Measurements from ENCODE around the gene LRRC2. TPM values are rescaled to one million over a fixed set of nuclear protein-coding genes. Genes with fewer than 3 reads are reported as not detected.
"Not testable (repeated sequence)": the region's sequence is repeated elsewhere in the genome, so short reads cannot be mapped to it uniquely, and the experiment has no call there.

LRRC2 gene
- total RNA-seq, 1 donor = 2.2 TPM

DNA sequence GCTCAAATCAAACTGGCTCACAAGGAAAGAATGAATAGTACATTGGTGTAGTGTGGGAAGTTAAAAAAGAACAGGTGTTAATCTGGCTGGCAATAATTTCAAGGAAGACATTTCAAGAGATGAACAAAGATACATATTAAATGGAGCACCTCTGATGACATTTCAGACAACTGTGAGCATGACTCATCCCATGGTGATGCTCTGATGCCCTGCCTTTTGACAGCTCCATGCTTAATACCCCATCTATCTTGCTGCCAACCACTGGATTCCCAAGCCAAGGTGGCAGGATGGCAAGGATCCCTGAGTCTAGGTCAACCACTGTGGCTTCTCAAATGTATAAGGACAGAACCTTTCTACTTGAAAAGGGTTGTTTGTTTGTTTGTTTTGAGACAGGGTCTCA, 29.3 kb downstream of the LRRC2 start:
- TF ChIP-seq, protein P1, sequence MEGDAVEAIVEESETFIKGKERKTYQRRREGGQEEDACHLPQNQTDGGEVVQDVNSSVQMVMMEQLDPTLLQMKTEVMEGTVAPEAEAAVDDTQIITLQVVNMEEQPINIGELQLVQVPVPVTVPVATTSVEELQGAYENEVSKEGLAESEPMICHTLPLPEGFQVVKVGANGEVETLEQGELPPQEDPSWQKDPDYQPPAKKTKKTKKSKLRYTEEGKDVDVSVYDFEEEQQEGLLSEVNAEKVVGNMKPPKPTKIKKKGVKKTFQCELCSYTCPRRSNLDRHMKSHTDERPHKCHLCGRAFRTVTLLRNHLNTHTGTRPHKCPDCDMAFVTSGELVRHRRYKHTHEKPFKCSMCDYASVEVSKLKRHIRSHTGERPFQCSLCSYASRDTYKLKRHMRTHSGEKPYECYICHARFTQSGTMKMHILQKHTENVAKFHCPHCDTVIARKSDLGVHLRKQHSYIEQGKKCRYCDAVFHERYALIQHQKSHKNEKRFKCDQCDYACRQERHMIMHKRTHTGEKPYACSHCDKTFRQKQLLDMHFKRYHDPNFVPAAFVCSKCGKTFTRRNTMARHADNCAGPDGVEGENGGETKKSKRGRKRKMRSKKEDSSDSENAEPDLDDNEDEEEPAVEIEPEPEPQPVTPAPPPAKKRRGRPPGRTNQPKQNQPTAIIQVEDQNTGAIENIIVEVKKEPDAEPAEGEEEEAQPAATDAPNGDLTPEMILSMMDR (IDR thresholded peaks at IDR 0.05; ENCODE audit: insufficient read depth, low read depth, low read length) = no peak
- DNase-seq (ENCODE audit: low read depth) = no peak
- no peak overlapping the region for H3K4me3 ChIP-seq (ENCODE audit: low read depth, low read length)

DNA sequence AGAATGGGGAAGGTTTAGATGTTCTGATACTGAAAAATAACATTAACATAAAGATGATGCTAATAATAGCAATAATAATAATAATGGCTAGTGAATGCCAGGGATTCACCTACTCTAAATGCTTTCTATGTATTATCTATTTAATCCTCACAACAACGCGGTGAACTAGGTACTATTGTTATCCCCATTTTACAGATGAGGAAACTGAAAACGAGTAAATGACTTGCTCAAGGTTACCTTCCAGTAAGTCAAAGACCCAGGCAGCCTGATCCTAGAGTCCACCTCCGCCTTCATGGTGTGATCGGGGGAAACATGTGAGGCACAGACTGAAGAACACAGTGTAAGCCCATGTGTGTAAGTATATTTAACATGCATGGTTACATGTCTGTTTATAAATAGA, 30.4 kb downstream of the LRRC2 start:
- DNase-seq (ENCODE audit: low read depth) = no peak
- no peak overlapping the region for H3K4me3 ChIP-seq (ENCODE audit: low read depth, low read length)
- TF ChIP-seq, protein P1 (IDR thresholded peaks at IDR 0.05; ENCODE audit: insufficient read depth, low read depth, low read length) = no peak

DNA sequence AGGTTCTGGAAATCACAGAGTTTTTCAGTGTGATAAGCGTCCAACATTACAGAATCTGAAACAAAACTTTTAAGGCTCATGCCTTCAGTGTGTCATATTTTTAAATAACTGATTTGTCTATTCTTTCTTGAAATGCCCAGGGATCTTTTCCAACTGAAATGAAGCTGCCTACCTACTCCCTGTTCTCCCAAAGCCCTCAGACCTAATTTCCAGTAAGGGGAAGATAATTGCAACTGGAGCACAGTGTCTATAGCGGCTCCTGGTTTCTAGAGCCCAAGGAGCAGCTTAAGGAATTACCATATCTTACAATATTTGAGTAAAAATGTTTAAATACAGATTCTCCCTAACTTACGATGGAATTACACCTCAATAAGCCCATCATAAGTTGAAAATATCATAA, 33.0 kb downstream of the LRRC2 start:
- H3K4me3 ChIP-seq (ENCODE audit: low read depth, low read length) = no peak overlapping the region
- TF ChIP-seq, protein P1 (IDR thresholded peaks at IDR 0.05; ENCODE audit: insufficient read depth, low read depth, low read length) = no peak
- no peak for DNase-seq (ENCODE audit: low read depth)

DNA sequence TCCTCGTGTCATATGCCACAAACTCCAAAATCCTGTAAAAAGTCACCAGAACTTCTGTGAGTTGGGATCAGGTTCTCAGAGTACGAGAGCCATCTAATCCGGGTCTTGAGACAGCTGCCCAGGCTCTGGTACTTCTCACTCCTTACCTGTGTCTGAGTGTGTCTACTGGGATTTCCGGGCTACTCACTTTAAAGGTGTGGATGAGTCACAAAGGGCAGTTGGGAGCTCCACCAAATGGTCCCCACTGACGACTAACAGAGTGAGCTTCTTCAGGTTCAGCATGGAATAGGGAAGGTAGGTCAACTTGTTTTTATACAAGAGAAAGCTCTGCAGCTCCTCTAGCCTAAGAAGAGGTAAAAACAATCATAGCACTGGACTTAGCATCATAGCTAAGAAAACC, 38.9 kb downstream of the LRRC2 start:
- no peak for DNase-seq (ENCODE audit: low read depth)
- H3K4me3 ChIP-seq (ENCODE audit: low read depth, low read length) = no peak overlapping the region
- TF ChIP-seq, protein P1 (IDR thresholded peaks at IDR 0.05; ENCODE audit: insufficient read depth, low read depth, low read length) = no peak

DNA sequence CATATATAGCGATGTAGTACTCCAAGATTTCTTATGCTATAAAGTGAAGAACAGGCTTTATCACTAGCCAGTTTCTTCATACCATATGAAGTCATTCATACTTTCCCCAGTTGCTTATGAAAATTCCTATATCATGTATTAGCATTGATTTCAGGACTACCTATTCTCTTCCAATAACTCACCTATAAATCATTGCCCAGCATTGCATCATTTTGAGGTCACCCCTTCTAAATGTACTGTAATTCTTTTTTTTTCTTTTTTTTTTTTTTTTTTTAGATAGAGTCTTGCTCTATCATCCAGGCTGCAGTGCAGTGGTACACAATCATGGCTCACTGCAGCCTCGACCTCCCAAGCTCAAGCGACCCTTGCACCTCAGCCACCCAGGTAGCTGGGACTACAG, 41.3 kb downstream of the LRRC2 start:
- H3K4me3 ChIP-seq (ENCODE audit: low read depth, low read length) = no peak overlapping the region
- no peak for DNase-seq (ENCODE audit: low read depth)
- TF ChIP-seq, protein P1 (IDR thresholded peaks at IDR 0.05; ENCODE audit: insufficient read depth, low read depth, low read length) = no peak

DNA sequence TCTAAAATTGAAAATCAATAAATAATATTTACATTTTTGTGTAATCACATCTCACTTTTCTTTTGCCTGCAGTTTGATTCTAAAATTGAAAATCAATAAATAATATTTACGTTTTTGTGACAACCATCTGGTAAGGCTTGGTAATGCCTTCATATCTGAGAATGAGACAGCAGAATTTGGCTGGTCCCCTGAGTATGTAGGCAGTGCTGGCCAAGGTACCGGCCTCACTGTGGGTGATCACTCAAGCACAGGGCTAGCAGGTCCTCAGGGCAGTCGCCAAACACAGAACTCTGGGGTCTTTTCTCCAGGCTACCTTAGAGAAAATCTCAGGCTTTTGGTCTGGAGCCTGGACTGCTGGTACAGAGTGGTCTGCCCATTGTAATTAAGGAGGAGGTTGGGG, 42.1 kb downstream of the LRRC2 start:
- H3K4me3 ChIP-seq (ENCODE audit: low read depth, low read length) = no peak overlapping the region
- no peak for DNase-seq (ENCODE audit: low read depth)
- TF ChIP-seq, protein P1 (IDR thresholded peaks at IDR 0.05; ENCODE audit: insufficient read depth, low read depth, low read length) = no peak

DNA sequence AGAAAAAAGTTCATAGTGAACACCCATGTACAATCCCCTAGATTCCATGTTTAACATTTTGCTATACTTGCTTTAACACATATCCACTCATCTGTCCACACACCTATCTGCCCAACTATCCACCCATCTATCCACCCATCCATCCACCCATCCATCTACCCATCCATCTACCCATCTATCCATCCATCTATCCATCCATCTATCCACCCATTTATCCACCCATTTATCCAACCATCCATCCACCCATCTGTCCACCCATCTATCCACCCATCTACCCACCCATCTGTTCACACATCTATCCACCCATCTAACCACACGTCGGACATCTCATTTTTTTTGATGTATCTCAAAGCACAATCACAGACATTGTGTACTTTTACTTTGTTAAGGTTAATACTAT, 42.5 kb downstream of the LRRC2 start:
- TF ChIP-seq, protein P1 (IDR thresholded peaks at IDR 0.05; ENCODE audit: insufficient read depth, low read depth, low read length) = no peak
- no peak for DNase-seq (ENCODE audit: low read depth)
- no peak overlapping the region for H3K4me3 ChIP-seq (ENCODE audit: low read depth, low read length)

DNA sequence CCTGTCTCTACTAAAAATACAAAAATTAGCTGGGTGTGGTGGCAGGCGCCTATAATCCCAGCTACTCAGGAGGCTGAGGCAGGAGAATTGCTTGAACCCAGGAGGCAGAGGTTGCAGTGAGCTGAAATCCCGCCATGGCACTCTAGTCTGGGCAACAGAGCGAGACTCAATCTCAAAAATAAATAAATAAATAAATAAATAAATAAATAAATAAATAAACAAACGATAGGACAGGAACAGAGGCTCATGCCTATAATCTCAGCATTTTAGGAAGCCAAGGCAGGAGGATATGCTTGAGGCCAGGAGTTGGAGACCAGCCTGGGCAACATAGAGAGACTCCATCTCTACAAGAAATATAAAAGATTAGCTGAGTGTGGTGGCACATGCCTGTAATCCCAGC, 43.9 kb downstream of the LRRC2 start:
- not testable (repeated sequence) for H3K4me3 ChIP-seq (ENCODE audit: low read depth, low read length); DNase-seq (ENCODE audit: low read depth)

Data from fibroblast of villous mesenchyme (primary cell).